Epithelial cell of umbilical artery (primary cell): Measurements from ENCODE around the gene CNTN3. TPM values are rescaled to one million over a fixed set of nuclear protein-coding genes. Genes with fewer than 3 reads are reported as not detected.

Experiments used
- total RNA-seq: library from RNA; depleted of rRNA; stranded (reverse); fragments of >200 nt; gene quantifications from 2 replicates; pipeline ENCODE4 v1.2.3, GENCODE V29; 2014

CNTN3 gene
- total RNA-seq = 1.5 and 2.6 TPM in 2 replicates

DNA sequence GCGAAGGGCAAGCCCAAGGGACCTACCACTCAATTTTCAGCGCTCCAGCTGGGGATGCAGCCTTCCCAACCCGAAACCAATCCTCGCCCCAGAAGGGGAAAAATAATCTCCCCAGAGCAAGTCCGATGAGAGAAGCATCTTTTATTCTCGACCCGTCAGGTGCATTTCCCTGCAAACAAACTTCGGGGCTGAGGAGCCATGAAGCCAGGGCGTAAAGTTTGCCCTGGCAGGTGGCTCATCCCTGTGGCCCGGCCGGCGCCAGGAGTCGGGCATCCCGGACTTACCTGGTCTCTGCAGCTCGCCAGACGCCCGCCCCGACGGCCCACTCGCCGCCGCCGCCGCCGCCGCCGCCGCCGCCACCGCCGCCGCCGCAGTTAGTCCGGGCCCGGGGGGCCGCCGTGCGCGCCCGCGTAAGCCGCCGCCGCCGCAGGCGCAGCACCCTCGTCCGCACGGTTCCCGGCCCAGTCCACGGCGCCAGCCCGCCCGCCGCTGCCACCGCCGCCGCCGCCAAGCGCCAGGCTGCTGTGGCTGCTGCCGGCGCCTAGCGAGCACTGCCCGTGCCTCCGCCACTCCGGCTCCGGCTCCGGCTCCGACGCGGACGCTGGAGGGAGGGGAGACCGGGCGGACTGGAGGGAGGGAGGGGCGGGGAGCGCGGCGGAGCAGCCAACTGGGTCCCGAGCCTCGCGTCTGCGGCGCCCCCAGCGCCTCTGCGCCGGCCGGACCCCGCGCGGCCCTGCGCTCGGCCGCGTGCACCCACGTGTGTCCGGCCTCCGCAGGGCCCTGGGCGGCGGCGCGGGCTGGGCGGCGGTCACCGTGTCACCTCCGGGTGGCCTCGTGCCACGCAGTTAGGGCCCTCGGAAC, at the start of gene CNTN3:
CNTN3 (minus strand) TSS at position 553 of the 861 bp plus-strand sequence. CDS start 93,547 bp downstream, outside the sequence.

